LNCAP (cell line): ENCODE data around the gene PALM.

Experiments
- CTCF ChIP-seq: fragments of 450-650 bp; IDR thresholded peaks from 2 replicates; pipeline ENCODE4 v1.5.1; 2017; ENCODE audit warnings: mild to moderate bottlenecking

The PALM gene

GRCh38 chr19:750640-751423, 42.1 kb downstream of the PALM start, which contains the start of gene MISP:
Gene MISP (plus strand): TSS chr19:751112. CDS start chr19:756947, 5,835 bp downstream.
- TF ChIP-seq CTCF: no peak

- TF ChIP-seq CTCF: no peak
These were observed 43.0 kb downstream of the PALM start for GRCh38 chr19:751501-752341.

GRCh38 chr19:752652-753517, 44.1 kb downstream of the PALM start:
- no peak for TF ChIP-seq CTCF

- no peak for TF ChIP-seq CTCF
These were observed 45.8 kb downstream of the PALM start for GRCh38 chr19:754530-754929.

- TF ChIP-seq CTCF: no peak
These were observed 46.3 kb downstream of the PALM start for GRCh38 chr19:755063-755462.

GRCh38 chr19:756236-756635, 47.5 kb downstream of the PALM start:
- TF ChIP-seq CTCF: no peak
